ENCODE results near the gene MS4A14. TPM values are rescaled to one million over a fixed set of nuclear protein-coding genes. Genes with fewer than 3 reads are reported as not detected.

Gene MS4A14
- total RNA-seq, 6 donors from 2014 or later = 4.0 to 35.6 (median 8.6) TPM

DNA sequence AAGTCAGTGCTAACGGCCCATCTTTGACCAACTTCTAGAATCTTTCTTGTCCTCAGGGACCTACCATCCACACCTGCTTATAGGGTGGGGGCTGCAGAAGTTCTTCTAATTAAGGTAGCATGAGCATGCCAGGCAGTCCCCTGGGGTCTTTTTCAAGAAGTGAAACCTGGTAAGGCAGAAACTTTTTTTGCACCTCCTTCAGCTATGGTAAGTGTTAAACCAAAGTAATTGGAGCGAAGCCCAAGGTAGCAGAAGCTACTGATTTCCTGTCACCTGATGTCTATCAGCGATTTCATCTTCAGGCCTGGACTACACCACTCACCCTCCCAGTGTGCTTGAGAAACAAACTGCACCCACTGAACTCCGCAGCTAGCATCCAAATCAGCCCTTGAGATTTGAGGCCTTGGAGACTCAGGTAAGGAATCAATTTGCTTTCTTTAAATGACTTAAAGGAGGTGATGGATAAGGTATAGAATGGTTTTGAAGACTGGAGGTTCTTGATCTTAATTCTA, 59.3 kb downstream of the MS4A14 start, which contains the start of gene MS4A1:
Gene MS4A1, plus strand, starts transcription at position 317 of the 512 bp plus-strand sequence. CDS start 6,528 bp downstream, outside the sequence.
- Histone ChIP-seq H3K27me3 (no peaks in the 10 kb centered on the region), H3K4me3 (no peak within 1 kb of the TSS), H3K36me3 (no peaks in the 10 kb centered on the region), H3K9me3 (peaks cover 0 to 3% (median 0%) of the 10 kb centered on the region in 4 donors), H3K27ac (no peak within 1 kb of the TSS), H3K4me1 (no peaks in the 10 kb centered on the region)
- 60 to 64% methylated on average over 4 of the region's 4 CpGs for WGBS, 2 donors
- no peak for DNase-seq
- no peak for ATAC-seq (ENCODE audit: low FRiP score in 2 of 2)
- no peak for TF ChIP-seq POLR2A (IDR thresholded peaks at IDR 0.05)
- TF ChIP-seq POLR2AphosphoS5 (IDR thresholded peaks at IDR 0.05) = no peak
- no peak for TF ChIP-seq EP300 (IDR thresholded peaks at IDR 0.05)
- TF ChIP-seq CTCF (IDR thresholded peaks at IDR 0.05) = no peak

GRCh38 chr11:60457576-60457975, 61.3 kb downstream of the MS4A14 start:
- DNase-seq = no peak
- ATAC-seq (ENCODE audit: low FRiP score in 2 of 2) = no peak
- no peaks in the 10 kb centered on the region for H3K36me3 ChIP-seq
- H3K27me3 ChIP-seq = no peaks in the 10 kb centered on the region
- H3K4me3 ChIP-seq = no peak overlapping the region
- H3K4me1 ChIP-seq = no peaks in the 10 kb centered on the region
- WGBS, 2 donors = 81 to 84% methylated on average over 3 of the region's 3 CpGs
- no peaks in the 10 kb centered on the region for H3K9me3 ChIP-seq
- TF ChIP-seq POLR2AphosphoS5 (IDR thresholded peaks at IDR 0.05) = no peak
- TF ChIP-seq EP300 (IDR thresholded peaks at IDR 0.05) = no peak
- no peak for TF ChIP-seq POLR2A (IDR thresholded peaks at IDR 0.05)
- no peak overlapping the region for H3K27ac ChIP-seq

- no peak for DNase-seq
- Histone ChIP-seq H3K9me3 (no peaks in the 10 kb centered on the region), H3K36me3 (no peaks in the 10 kb centered on the region), H3K27ac (no peak overlapping the region), H3K27me3 (no peaks in the 10 kb centered on the region), H3K4me3 (no peak overlapping the region), H3K4me1 (no peaks in the 10 kb centered on the region)
- TF ChIP-seq POLR2AphosphoS5 (IDR thresholded peaks at IDR 0.05) = no peak
- no peak for TF ChIP-seq CTCF (IDR thresholded peaks at IDR 0.05)
- no peak for TF ChIP-seq POLR2A (IDR thresholded peaks at IDR 0.05)
- TF ChIP-seq EP300 (IDR thresholded peaks at IDR 0.05) = no peak
- WGBS, 2 donors = 89 to 100% methylated on average over 1 of the region's 1 CpG
- ATAC-seq (ENCODE audit: low FRiP score in 2 of 2) = no peak
Measured at GRCh38 chr11:60459345-60459744, 63.1 kb downstream of the MS4A14 start.

Other genes starting within 250 kb of the MS4A14 start
- 100 to 1,000 TPM in 2 of 6 donors, 10 to 100 TPM in 4; 21.4 to 156 (median 97.0) TPM for gene MS4A6A, start 213.4 kb upstream of the MS4A14 start, total RNA-seq
- gene MS4A4E, start 153.3 kb upstream of the MS4A14 start, total RNA-seq = 10 to 100 TPM in 1 of 6 donors, 1 to 10 TPM in 4, under 1 TPM in 1; 0.89 to 27.2 (median 3.2) TPM
- 10 to 100 TPM; 10.2 to 68.1 (median 47.7) TPM for gene MS4A4A, start 115.8 kb upstream of the MS4A14 start, total RNA-seq
- gene MS4A6E, start 69.2 kb upstream of the MS4A14 start, total RNA-seq = 1 to 10 TPM in 1 of 6 donors, not detected in 5; 9.4 TPM
- gene MS4A7, start 17.9 kb upstream of the MS4A14 start, total RNA-seq = 100 to 1,000 TPM in 5 of 6 donors, 10 to 100 TPM in 1; 90.9 to 216 (median 183) TPM
- gene MS4A5, start 33.1 kb downstream of the MS4A14 start, total RNA-seq = not detected
- gene MS4A1, start 59.4 kb downstream of the MS4A14 start, total RNA-seq = 1 to 10 TPM in 4 of 6 donors, under 1 TPM in 1, not detected in 1; 0.15 to 2.5 (median 1.5) TPM
- not detected for gene MS4A12, start 96.3 kb downstream of the MS4A14 start, total RNA-seq
- gene MS4A13, start 118.9 kb downstream of the MS4A14 start, total RNA-seq = not detected